C4-2B (cell line): ENCODE measurements around the gene HOXD1.

Experiments used
- CTCF ChIP-seq: fragments of 450-650 bp; conservative IDR thresholded peaks from 2 replicates; pipeline ENCODE4 v1.5.1; 2017; ENCODE audit warnings: mild to moderate bottlenecking
- ZFX ChIP-seq: fragments of 450-650 bp; IDR thresholded peaks from 2 replicates; pipeline ENCODE4 v1.6.1; 2017

DNA sequence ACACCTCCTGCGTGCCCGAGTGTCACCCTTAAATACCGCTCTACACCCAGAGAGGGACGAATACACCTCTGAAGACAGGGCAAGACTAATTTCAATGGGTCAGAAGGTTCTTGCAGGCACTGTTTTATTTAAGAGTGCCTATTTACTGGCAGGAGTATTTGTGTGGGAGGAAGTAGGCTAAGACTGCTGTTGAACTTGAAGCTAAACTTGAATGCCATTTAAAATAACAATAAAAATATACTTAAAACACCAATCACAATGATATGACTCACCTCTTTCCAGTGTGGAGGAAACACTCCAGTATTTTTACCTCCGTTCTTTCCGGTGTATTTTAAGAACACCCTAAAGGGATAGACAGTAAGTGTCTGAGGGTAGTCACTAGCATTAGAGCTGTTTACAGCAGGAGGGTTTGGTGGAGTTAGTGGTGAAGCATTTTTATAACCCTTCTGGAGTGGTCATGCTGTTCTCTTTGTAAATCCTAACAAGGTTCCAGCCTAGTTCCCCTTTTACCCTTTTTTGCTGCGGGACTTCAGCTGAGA is 9.6 kb upstream of the HOXD1 start:
- TF ChIP-seq CTCF, result no peak
- TF ChIP-seq ZFX, result no peak
